Measurements from ENCODE around the gene SOBP.

The SOBP gene

GRCh38 chr6:107572886-107573285, 83.0 kb downstream of the SOBP start:
- no peak for TF ChIP-seq GATA3 (IDR thresholded peaks at IDR 0.05; ENCODE audit: low read depth, low read length)
- no peak for TF ChIP-seq GATA2 (IDR thresholded peaks at IDR 0.05; ENCODE audit: low read depth, low read length)

GRCh38 chr6:107574856-107575255, 84.9 kb downstream of the SOBP start:
- TF ChIP-seq GATA2 (IDR thresholded peaks at IDR 0.05; ENCODE audit: low read depth, low read length) (no peak), GATA3 (IDR thresholded peaks at IDR 0.05; ENCODE audit: low read depth, low read length) (no peak)

- TF ChIP-seq GATA2 (IDR thresholded peaks at IDR 0.05; ENCODE audit: low read depth, low read length) (no peak), GATA3 (IDR thresholded peaks at IDR 0.05; ENCODE audit: low read depth, low read length) (no peak)
These were observed 86.9 kb downstream of the SOBP start for GRCh38 chr6:107576852-107577251.

- TF ChIP-seq GATA2 (IDR thresholded peaks at IDR 0.05; ENCODE audit: low read depth, low read length), result peak; percentile 68
- no peak for TF ChIP-seq GATA3 (IDR thresholded peaks at IDR 0.05; ENCODE audit: low read depth, low read length)
These were observed 88.9 kb downstream of the SOBP start for GRCh38 chr6:107578642-107579341.

- peak; percentile 64 for TF ChIP-seq GATA2 (IDR thresholded peaks at IDR 0.05; ENCODE audit: low read depth, low read length)
- TF ChIP-seq GATA3 (IDR thresholded peaks at IDR 0.05; ENCODE audit: low read depth, low read length), result no peak
These were observed 89.6 kb downstream of the SOBP start for GRCh38 chr6:107579456-107580056.

- TF ChIP-seq GATA3 (IDR thresholded peaks at IDR 0.05; ENCODE audit: low read depth, low read length), result no peak
- no peak for TF ChIP-seq GATA2 (IDR thresholded peaks at IDR 0.05; ENCODE audit: low read depth, low read length)
These were observed 92.2 kb downstream of the SOBP start for GRCh38 chr6:107582086-107582485.

- TF ChIP-seq GATA3 (IDR thresholded peaks at IDR 0.05; ENCODE audit: low read depth, low read length), result no peak
- no peak for TF ChIP-seq GATA2 (IDR thresholded peaks at IDR 0.05; ENCODE audit: low read depth, low read length)
These were observed 94.8 kb downstream of the SOBP start for GRCh38 chr6:107584726-107585125.

- no peak for TF ChIP-seq GATA2 (IDR thresholded peaks at IDR 0.05; ENCODE audit: low read depth, low read length)
- no peak for TF ChIP-seq GATA3 (IDR thresholded peaks at IDR 0.05; ENCODE audit: low read depth, low read length)
These were observed 96.0 kb downstream of the SOBP start for GRCh38 chr6:107585815-107586435.

GRCh38 chr6:107587451-107587850, 97.5 kb downstream of the SOBP start:
- TF ChIP-seq GATA2 (IDR thresholded peaks at IDR 0.05; ENCODE audit: low read depth, low read length), result no peak
- TF ChIP-seq GATA3 (IDR thresholded peaks at IDR 0.05; ENCODE audit: low read depth, low read length), result no peak

- TF ChIP-seq GATA2 (IDR thresholded peaks at IDR 0.05; ENCODE audit: low read depth, low read length), result no peak
- TF ChIP-seq GATA3 (IDR thresholded peaks at IDR 0.05; ENCODE audit: low read depth, low read length), result no peak
These were observed 99.3 kb downstream of the SOBP start for GRCh38 chr6:107589199-107589598.

GRCh38 chr6:107589934-107590333, 100.0 kb downstream of the SOBP start:
- TF ChIP-seq GATA3 (IDR thresholded peaks at IDR 0.05; ENCODE audit: low read depth, low read length) (no peak), GATA2 (IDR thresholded peaks at IDR 0.05; ENCODE audit: low read depth, low read length) (no peak)

GRCh38 chr6:107590378-107590777, 100.5 kb downstream of the SOBP start:
- TF ChIP-seq GATA2 (IDR thresholded peaks at IDR 0.05; ENCODE audit: low read depth, low read length) (no peak), GATA3 (IDR thresholded peaks at IDR 0.05; ENCODE audit: low read depth, low read length) (no peak)

GRCh38 chr6:107591346-107591745, 101.4 kb downstream of the SOBP start:
- TF ChIP-seq GATA3 (IDR thresholded peaks at IDR 0.05; ENCODE audit: low read depth, low read length) (no peak), GATA2 (IDR thresholded peaks at IDR 0.05; ENCODE audit: low read depth, low read length) (no peak)

- no peak for TF ChIP-seq GATA2 (IDR thresholded peaks at IDR 0.05; ENCODE audit: low read depth, low read length)
- no peak for TF ChIP-seq GATA3 (IDR thresholded peaks at IDR 0.05; ENCODE audit: low read depth, low read length)
These were observed 102.9 kb downstream of the SOBP start for GRCh38 chr6:107592806-107593205.

GRCh38 chr6:107594736-107595135, 104.8 kb downstream of the SOBP start:
- TF ChIP-seq GATA2 (IDR thresholded peaks at IDR 0.05; ENCODE audit: low read depth, low read length) (no peak), GATA3 (IDR thresholded peaks at IDR 0.05; ENCODE audit: low read depth, low read length) (no peak)

All from SH-SY5Y (cell line).